Measurements from ENCODE around the gene JSRP1.

Gene JSRP1

GRCh38 chr19:2243274-2244124, 12.7 kb downstream of the JSRP1 start:
- no peak for FAIRE-seq
- DNase-seq (ENCODE audit: insufficient read length, low spot score) = no peak
- no peak for TF ChIP-seq CTCF (IDR thresholded peaks at IDR 0.05; ENCODE audit: insufficient read depth, missing control alignments)

- DNase-seq (ENCODE audit: insufficient read length, low spot score) (no peak), FAIRE-seq (no peak)
- no peak for TF ChIP-seq CTCF (IDR thresholded peaks at IDR 0.05; ENCODE audit: insufficient read depth, missing control alignments)
Measured at GRCh38 chr19:2242816-2243215, 13.4 kb downstream of the JSRP1 start.

GRCh38 chr19:2242092-2242537, 14.1 kb downstream of the JSRP1 start:
- no peak for DNase-seq (ENCODE audit: insufficient read length, low spot score)
- TF ChIP-seq CTCF (IDR thresholded peaks at IDR 0.05; ENCODE audit: insufficient read depth, missing control alignments) = no peak
- no peak for FAIRE-seq

- FAIRE-seq (no peak), DNase-seq (ENCODE audit: insufficient read length, low spot score) (no peak)
- no peak for TF ChIP-seq CTCF (IDR thresholded peaks at IDR 0.05; ENCODE audit: insufficient read depth, missing control alignments)
Measured at GRCh38 chr19:2240881-2241760, 15.1 kb downstream of the JSRP1 start.

- no peak for TF ChIP-seq CTCF (IDR thresholded peaks at IDR 0.05; ENCODE audit: insufficient read depth, missing control alignments)
- FAIRE-seq (no peak), DNase-seq (ENCODE audit: insufficient read length, low spot score) (no peak)
Measured at GRCh38 chr19:2239771-2240770, 16.1 kb downstream of the JSRP1 start.

- DNase-seq (ENCODE audit: insufficient read length, low spot score) (no peak), FAIRE-seq (no peak)
- no peak for TF ChIP-seq CTCF (IDR thresholded peaks at IDR 0.05; ENCODE audit: insufficient read depth, missing control alignments)
Measured at GRCh38 chr19:2239173-2239572, 17.0 kb downstream of the JSRP1 start.
